Left cardiac atrium (tissue), 4 donors: ENCODE results near the gene UGT1A3. TPM values are rescaled to one million over a fixed set of nuclear protein-coding genes. Genes with fewer than 3 reads are reported as not detected.
"Not testable (repeated sequence)": the region's sequence is repeated elsewhere in the genome, so short reads cannot be mapped to it uniquely, and the experiment has no call there.

ENCODE experiments used
- ATAC-seq, 2 donors: fragments of 200-7000 bp; cut with Tn5 transposase; one replicate each; pipeline ENCODE4 v1.9.1; 2020; ENCODE audit warnings: mild to moderate bottlenecking in 2 of 2, moderate library complexity in 2 of 2
- DNase-seq: peaks from one replicate; pipeline ENCODE4 v3.0.0-alpha.2; 2020
- intact Hi-C, 2 donors: fragments of 100-400 bp; cut with DNase I; formaldehyde crosslinking; loops; one replicate each; pipeline versions ENCODE4 v1.14.1 to v1.15.1; 2022 to 2023
- total RNA-seq, 2 donors: library from RNA; stranded (reverse); fragmentation: NEBNext Ultra II Directional; extraction: Animal tissue kit (Norgen Biotek cat#: 25700); gene quantifications; one replicate each; pipeline ENCODE4 v1.2.1, GENCODE V29; 2021
- donor health status: DM: no; HTN: yes; CAD: no.
- donor health status: DM: no; HTN: yes; CAD: no; lungs with severe emphysema.
- donor health status: DM: yes; HTN: yes; CAD: no.
- donor health status: Dilated cardiomyopathy.

Gene UGT1A3
- total RNA-seq, 2 donors from 2014 or later = not detected

- ATAC-seq = peak in 1 of 2 donors; percentile 75
- intact Hi-C loops = no loop called here
- no peak for DNase-seq
Observed at GRCh38 chr2:233705911-233706506, 22.8 kb upstream of the UGT1A3 start.

GRCh38 chr2:233706720-233707119 lies 22.1 kb upstream of the UGT1A3 start:
- intact Hi-C loops = no loop called here
- DNase-seq (no peak), ATAC-seq (peak in 1 of 2 donors; percentile 78)

DNA sequence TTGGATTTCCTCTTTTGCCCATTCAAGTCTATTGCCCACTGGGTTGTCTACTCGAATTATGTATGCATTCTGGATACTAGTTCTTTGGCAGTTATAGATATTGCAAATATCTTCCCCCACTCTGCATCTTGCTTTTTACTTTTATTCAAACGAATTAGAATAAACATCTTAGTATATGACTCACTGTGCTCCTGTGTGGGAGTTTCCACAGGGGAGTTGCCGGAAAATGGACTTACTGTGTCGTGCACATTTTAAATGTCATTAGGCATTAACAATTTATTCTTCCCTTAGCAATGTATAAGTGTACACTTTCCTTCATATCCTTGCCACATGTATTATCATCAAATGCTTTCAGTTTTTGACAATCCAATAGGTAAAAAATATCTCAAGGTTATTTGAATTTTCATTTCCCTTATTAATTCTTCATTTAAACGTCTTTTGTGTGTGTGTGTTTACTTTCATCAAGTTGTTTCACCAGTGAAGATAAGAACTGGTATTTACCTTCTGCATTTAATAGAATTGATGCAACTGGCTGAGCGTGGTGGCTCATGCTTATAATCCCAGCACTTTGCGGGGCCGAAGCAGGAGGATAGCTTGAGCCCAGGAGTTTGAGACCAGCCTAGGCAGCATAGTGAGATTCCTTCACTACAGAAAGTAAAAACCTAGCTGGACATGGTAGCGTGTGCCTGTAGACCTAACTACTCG lies 20.8 kb upstream of the UGT1A3 start:
- DNase-seq (no peak), ATAC-seq (no peak)
- intact Hi-C loops = no loop called here

- DNase-seq (no peak), ATAC-seq (no peak)
- intact Hi-C loops = no loop called here
Observed at GRCh38 chr2:233708942-233709341, 19.9 kb upstream of the UGT1A3 start.

DNA sequence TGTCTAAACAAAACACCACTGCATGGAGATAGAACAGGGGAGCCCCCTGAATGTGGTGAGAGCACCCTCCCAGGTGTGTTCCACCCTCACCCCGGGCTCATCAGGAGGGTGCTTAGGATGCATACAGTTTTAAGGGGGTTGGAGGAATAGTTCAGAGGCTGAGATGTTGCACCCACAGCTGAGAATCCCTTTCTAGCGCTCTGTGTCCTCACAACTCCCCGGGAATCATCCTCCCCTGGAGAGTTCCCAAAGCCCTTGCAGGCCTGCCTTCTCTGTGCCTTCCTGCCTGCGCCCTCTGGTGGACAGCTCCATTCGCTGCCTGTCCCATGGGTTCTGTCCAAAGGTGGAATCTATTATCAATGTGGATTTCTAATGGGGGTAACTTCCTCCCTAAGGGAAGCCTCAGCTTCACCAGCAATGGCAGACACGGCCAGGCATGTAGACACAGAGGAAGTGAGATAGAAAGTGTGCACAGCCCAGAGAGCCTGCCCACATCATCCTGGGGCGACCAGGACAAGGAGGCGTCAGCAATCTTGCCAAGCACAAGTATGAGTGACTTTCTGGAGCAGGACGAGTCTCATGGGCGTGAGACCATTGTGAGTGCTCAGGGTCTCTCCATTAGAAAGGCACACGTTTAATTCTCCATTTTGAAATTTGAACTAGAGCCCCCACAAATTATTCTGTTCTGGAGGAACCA lies 17.4 kb upstream of the UGT1A3 start:
- ATAC-seq = peak; percentile 78 to 90
- DNase-seq = peak; percentile 78
- intact Hi-C loops = no loop called here

- intact Hi-C loops = no loop called here
- DNase-seq (no peak), ATAC-seq (no peak)
Observed at GRCh38 chr2:233712611-233713261, 16.1 kb upstream of the UGT1A3 start, which contains the start of gene UGT1A5. Gene UGT1A5 (plus strand): TSS chr2:233712907. CDS start chr2:233712992, 85 bp downstream.

- intact Hi-C loops = no loop called here
- DNase-seq (no peak), ATAC-seq (no peak)
Observed at GRCh38 chr2:233713262-233713615, 15.6 kb upstream of the UGT1A3 start.

DNA sequence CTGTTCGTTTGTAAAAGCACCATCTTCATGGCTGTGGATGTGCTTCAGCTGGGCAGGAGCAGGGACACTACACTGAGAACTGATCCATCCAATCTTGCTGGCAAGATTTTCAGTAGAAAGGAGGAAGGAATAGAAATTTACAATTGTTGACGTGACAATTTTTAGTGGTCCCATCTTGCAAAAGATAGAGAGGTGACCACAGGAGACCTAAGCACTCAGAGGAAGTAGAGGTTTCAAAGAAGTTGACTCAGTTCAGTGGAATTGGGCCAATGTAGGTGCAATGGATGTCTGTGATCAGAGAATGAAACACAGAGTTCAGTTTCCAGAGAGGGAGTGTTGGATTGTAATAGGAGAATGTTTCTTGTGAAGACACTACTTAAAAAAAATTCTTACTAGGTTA lies 14.7 kb upstream of the UGT1A3 start:
- no peak for DNase-seq
- intact Hi-C loops = no loop called here

GRCh38 chr2:233718552-233718951 lies 10.3 kb upstream of the UGT1A3 start, which contains the start of gene UGT1A4:
Gene UGT1A4 (plus strand): TSS chr2:233718736. CDS start chr2:233718821, 85 bp downstream.
- ATAC-seq (no peak), DNase-seq (no peak)
- intact Hi-C loops = no loop called here

More for the DNA sequence above, 14.7 kb upstream of the UGT1A3 start:
- no peak for ATAC-seq

- intact Hi-C loops, ATAC-seq, DNase-seq: not testable (repeated sequence)
Observed at GRCh38 chr2:233736868-233737653, 8.2 kb downstream of the UGT1A3 start.

GRCh38 chr2:233740870-233741269 lies 12.0 kb downstream of the UGT1A3 start:
- no peak for ATAC-seq
- intact Hi-C loops = no loop called here
- DNase-seq = no peak

DNA sequence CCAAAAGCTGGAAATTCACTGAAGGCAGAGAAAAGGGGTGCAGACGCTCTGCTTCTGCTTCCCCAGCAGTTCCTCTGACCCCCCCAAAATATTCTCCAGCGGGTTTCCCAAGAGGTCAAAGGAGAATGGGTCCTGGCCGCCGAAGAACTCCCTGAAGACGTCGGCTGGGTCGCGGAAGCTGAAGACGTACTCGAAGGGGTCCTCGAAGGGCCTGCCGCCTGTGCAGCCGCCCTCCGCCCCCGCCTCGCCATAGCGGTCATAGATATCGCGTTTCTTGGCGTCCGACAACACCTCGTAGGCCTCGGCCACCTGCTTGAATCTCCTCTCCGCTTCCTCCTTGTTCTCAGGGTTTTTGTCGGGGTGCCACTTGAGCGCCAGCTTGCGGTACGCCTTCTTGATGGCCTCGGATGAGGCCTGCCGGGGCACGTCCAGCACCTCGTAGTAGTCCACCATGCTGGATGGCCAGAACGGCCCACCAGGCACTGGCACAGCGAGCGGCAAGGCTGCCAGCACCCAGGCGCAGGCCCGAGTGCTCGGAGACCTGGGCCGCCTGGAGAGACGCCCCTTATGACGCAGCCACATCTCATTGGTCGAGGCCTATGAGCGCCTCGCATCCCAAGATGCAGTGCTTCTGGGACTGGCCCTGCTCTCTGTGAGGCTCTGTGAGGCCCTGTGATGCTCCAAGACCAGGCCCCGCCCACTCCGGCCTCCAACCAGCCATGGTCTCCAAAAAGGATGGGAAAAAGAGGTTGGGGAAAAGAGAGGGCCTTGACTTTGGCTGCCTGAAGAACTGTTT lies 14.8 kb downstream of the UGT1A3 start:
- DNase-seq = no peak
- no peak for ATAC-seq
- intact Hi-C loops = no loop called here

GRCh38 chr2:233745073-233745755 lies 16.4 kb downstream of the UGT1A3 start:
- ATAC-seq (no peak), DNase-seq (no peak)
- intact Hi-C loops = no loop called here

- DNase-seq, intact Hi-C loops, ATAC-seq: not testable (repeated sequence)
Observed at GRCh38 chr2:233745838-233746237, 17.0 kb downstream of the UGT1A3 start.

GRCh38 chr2:233746475-233747282 lies 17.8 kb downstream of the UGT1A3 start:
- ATAC-seq = no peak
- intact Hi-C loops = no loop called here

GRCh38 chr2:233747283-233747544 lies 18.4 kb downstream of the UGT1A3 start:
- ATAC-seq = no peak
- intact Hi-C loops = no loop called here
- no peak for DNase-seq

More at GRCh38 chr2:233746475-233747282, 17.8 kb downstream of the UGT1A3 start:
- no peak for DNase-seq

- DNase-seq, ATAC-seq, intact Hi-C loops: not testable (repeated sequence)
Observed at GRCh38 chr2:233750689-233751088, 21.8 kb downstream of the UGT1A3 start.
